ENCODE results near the gene MYL9.

- TF ChIP-seq CTCF (conservative IDR thresholded peaks at IDR 0.05; ENCODE audit: low read length) (no peak), EZH2phosphoT487 (IDR thresholded peaks at IDR 0.05; ENCODE audit: borderline replicate concordance) (no peak)
Measured at GRCh38 chr20:36493801-36494114, 47.6 kb upstream of the MYL9 start.

Measured in Loucy (cell line).